Measurements from ENCODE around the gene PTPMT1.

The PTPMT1 gene

DNA sequence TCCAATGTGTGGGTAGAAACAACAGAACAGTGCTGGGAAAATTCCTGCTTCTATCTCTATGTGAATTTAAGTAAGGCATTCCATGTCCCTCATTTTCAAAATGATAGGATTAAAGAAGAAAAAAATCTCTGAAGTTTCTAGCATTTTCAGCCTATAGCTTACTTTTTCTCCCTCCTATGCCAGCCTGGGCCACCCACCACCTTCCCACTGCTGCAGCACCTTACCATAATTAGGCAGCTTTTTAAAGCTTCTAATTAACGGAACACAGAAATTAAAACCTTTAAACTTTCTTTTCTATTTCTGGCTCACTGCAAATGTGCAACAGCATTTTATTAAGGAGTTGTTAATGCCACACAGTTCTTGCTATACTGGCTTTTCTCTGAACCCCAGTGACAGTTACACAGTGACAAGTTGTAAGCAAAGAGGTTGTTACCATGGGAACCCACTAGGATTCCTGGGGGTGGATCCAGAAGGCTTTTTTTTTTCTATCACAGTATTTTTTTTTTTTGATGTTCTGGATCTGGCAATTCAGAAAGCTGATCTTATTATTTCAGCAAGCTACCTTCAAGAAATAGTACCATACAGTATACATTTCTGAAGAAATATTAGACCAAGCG lies 32.7 kb upstream of the PTPMT1 start:
- Histone ChIP-seq H3K9me3 (ENCODE audit: insufficient read depth, low read length) (no peaks in the 10 kb centered on the region), H3K27me3 (ENCODE audit: low read length) (no peaks in the 10 kb centered on the region), H3F3A (ENCODE audit: insufficient read depth) (peaks cover 4% of the 10 kb centered on the region; the same call in 1 of the 2 replicates), H3K9me2 (replicated peaks; ENCODE audit: insufficient read depth, low read length) (no peaks in the 10 kb centered on the region), H3K27ac (ENCODE audit: low read depth, low read length) (no peak overlapping the region), H2AFZ (ENCODE audit: low read depth, low read length, severe bottlenecking) (no peak overlapping the region), H4K20me1 (ENCODE audit: low read depth, low read length) (peaks cover 21% of the 10 kb centered on the region), H3K9ac (ENCODE audit: low read length) (no peak overlapping the region), H3K36me3 (ENCODE audit: low read length) (no peaks in the 10 kb centered on the region), H3K4me2 (ENCODE audit: low read depth, low read length, poor library complexity, severe bottlenecking) (no peak overlapping the region), H3K79me2 (ENCODE audit: insufficient read depth, low read length) (peaks cover 100% of the 10 kb centered on the region), H3K4me3 (ENCODE audit: insufficient read depth, low read length, poor library complexity, severe bottlenecking) (no peak overlapping the region)
- TF ChIP-seq, protein P1, sequence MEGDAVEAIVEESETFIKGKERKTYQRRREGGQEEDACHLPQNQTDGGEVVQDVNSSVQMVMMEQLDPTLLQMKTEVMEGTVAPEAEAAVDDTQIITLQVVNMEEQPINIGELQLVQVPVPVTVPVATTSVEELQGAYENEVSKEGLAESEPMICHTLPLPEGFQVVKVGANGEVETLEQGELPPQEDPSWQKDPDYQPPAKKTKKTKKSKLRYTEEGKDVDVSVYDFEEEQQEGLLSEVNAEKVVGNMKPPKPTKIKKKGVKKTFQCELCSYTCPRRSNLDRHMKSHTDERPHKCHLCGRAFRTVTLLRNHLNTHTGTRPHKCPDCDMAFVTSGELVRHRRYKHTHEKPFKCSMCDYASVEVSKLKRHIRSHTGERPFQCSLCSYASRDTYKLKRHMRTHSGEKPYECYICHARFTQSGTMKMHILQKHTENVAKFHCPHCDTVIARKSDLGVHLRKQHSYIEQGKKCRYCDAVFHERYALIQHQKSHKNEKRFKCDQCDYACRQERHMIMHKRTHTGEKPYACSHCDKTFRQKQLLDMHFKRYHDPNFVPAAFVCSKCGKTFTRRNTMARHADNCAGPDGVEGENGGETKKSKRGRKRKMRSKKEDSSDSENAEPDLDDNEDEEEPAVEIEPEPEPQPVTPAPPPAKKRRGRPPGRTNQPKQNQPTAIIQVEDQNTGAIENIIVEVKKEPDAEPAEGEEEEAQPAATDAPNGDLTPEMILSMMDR (IDR thresholded peaks at IDR 0.05; ENCODE audit: insufficient read depth, low read length, poor library complexity, severe bottlenecking), result no peak
- TF ChIP-seq EZH2phosphoT487 (conservative IDR thresholded peaks at IDR 0.05; ENCODE audit: low read length), result no peak

DNA sequence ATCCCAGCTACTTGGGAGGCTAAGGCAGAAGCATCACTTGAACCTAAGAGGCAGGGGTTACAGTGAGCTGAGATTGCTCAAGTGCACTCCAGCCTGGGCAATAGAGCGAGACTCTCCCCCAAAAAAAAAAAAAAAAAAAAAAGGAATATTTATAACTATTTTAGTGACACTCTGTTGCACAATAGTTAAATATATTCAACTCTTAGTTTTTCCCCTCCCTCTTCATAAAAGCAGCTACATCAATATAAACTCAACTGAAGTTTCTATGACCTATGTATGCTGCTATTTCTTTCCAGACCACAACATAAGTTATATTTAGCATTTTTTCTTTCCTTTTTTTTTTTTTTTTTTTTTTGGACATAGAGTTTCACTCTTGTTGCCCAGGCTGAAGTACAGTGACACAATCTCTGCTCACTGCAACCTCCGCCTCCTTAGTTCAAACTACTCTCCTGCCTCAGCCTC lies 31.7 kb upstream of the PTPMT1 start:
- Histone ChIP-seq H3K27ac (ENCODE audit: low read depth, low read length) (no peak overlapping the region), H3K27me3 (ENCODE audit: low read length) (no peaks in the 10 kb centered on the region), H3K79me2 (ENCODE audit: insufficient read depth, low read length) (peaks cover 100% of the 10 kb centered on the region), H2AFZ (ENCODE audit: low read depth, low read length, severe bottlenecking) (no peak overlapping the region), H3K4me3 (ENCODE audit: insufficient read depth, low read length, poor library complexity, severe bottlenecking) (no peak overlapping the region), H3K4me2 (ENCODE audit: low read depth, low read length, poor library complexity, severe bottlenecking) (no peak overlapping the region), H3K9me3 (ENCODE audit: insufficient read depth, low read length) (no peaks in the 10 kb centered on the region), H3K9ac (ENCODE audit: low read length) (no peak overlapping the region), H3K36me3 (ENCODE audit: low read length) (no peaks in the 10 kb centered on the region), H3K9me2 (replicated peaks; ENCODE audit: insufficient read depth, low read length) (no peaks in the 10 kb centered on the region), H4K20me1 (ENCODE audit: low read depth, low read length) (peaks cover 29% of the 10 kb centered on the region), H3F3A (ENCODE audit: insufficient read depth) (peaks cover 4% of the 10 kb centered on the region; the same call in 1 of the 2 replicates)
- TF ChIP-seq, protein P1 (IDR thresholded peaks at IDR 0.05; ENCODE audit: insufficient read depth, low read length, poor library complexity, severe bottlenecking), result no peak
- no peak for TF ChIP-seq EZH2phosphoT487 (conservative IDR thresholded peaks at IDR 0.05; ENCODE audit: low read length)

DNA sequence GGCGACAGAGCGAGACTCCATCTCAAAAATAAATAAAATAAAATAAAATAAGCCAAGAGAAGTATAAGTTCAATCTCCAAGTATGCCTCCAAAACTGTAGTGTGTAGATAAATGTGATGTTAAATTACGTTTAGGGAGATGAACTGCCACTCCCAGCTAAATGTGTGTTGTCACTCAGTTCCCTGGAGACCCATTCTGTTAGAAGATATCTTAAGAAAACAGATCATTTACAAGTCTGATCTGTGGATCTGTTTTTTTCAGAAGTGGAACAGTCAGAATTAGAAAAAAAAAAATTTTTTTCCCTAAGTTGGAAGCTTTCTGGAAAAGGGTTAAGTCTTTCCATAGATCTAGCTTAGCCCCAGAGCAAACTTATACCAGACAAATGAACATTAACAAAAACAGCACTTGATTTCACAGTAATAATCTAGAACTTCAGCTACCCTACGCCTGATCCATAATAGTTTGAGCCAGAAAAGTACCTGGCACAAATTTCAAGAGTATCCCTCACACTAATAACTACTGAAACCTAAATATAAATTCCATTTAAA lies 30.6 kb upstream of the PTPMT1 start:
- Histone ChIP-seq H3K9me2 (replicated peaks; ENCODE audit: insufficient read depth, low read length) (no peaks in the 10 kb centered on the region), H3K4me2 (ENCODE audit: low read depth, low read length, poor library complexity, severe bottlenecking) (no peak overlapping the region), H3K4me3 (ENCODE audit: insufficient read depth, low read length, poor library complexity, severe bottlenecking) (no peak overlapping the region), H3K9me3 (ENCODE audit: insufficient read depth, low read length) (no peaks in the 10 kb centered on the region), H2AFZ (ENCODE audit: low read depth, low read length, severe bottlenecking) (no peak overlapping the region), H3K27me3 (ENCODE audit: low read length) (no peaks in the 10 kb centered on the region), H3K79me2 (ENCODE audit: insufficient read depth, low read length) (peaks cover 100% of the 10 kb centered on the region), H3K9ac (ENCODE audit: low read length) (no peak overlapping the region), H4K20me1 (ENCODE audit: low read depth, low read length) (peaks cover 36% of the 10 kb centered on the region), H3F3A (ENCODE audit: insufficient read depth) (peaks cover 4% of the 10 kb centered on the region; the same call in 1 of the 2 replicates), H3K27ac (ENCODE audit: low read depth, low read length) (no peak overlapping the region), H3K36me3 (ENCODE audit: low read length) (no peaks in the 10 kb centered on the region)
- TF ChIP-seq, protein P1 (IDR thresholded peaks at IDR 0.05; ENCODE audit: insufficient read depth, low read length, poor library complexity, severe bottlenecking), result no peak
- TF ChIP-seq EZH2phosphoT487 (conservative IDR thresholded peaks at IDR 0.05; ENCODE audit: low read length), result no peak
